Measurements from ENCODE around the gene ZIC2. TPM values are rescaled to one million over a fixed set of nuclear protein-coding genes. Genes with fewer than 3 reads are reported as not detected.

The ZIC2 gene
- total RNA-seq, 1 experiment from 2014 or later = 0.44 TPM

DNA sequence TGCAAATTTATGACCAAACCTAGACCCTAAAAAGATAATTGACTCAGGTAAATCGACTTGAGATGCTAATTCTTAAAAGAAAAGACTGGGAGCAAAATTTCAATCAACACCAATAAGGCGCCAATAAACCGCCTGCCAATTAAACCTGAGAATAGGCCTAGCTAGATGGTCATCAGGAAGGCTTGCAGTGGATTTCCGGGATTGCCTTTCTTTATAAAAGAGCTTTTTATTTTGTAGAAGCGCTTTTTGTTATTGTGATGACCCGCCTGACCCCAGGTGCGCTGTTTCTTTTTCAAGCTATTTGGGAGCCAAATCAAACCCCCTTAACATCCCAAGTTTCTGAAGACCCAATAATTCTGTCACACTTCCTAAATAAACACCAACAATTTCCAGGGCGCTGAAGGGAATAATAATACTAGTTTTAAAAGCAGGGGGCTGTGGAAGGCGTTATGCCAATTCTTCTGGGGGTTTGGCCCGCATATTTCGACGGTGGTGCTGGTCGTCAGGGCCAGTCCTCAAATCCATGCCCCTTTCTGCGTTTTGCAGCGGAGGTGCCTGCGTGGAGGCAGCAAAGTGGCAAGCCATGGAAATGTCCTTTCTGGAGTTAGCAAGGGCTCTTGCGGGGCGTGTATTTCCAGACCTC, 7.2 kb upstream of the ZIC2 start:
- no peak for DNase-seq (ENCODE audit: low read depth)

- no peak for DNase-seq (ENCODE audit: low read depth)
Measured at GRCh38 chr13:99974939-99975561, 6.5 kb upstream of the ZIC2 start.

DNA sequence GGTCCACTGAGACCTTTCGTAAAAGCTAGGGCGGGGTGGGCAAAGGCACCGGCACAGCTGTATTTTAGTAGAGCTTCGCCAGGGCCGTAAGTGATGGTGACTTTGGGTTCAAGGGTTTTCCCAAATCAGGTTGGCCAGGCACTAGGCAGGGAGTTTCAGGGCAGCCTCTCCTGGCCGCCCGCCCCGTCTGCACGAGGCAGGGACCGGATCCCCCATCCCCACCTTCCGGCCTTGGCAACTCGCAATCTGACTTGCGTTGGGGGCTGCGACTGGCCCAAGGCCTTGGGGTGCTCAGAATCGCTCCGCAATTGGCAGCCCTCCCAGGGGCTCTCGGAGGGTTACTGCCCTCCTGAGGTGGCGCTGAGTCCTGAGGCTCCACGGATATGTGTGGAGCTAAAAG, 6.0 kb upstream of the ZIC2 start:
- no peak for DNase-seq (ENCODE audit: low read depth)

GRCh38 chr13:99976575-99976974, 5.0 kb upstream of the ZIC2 start:
- DNase-seq (ENCODE audit: low read depth) = no peak

DNA sequence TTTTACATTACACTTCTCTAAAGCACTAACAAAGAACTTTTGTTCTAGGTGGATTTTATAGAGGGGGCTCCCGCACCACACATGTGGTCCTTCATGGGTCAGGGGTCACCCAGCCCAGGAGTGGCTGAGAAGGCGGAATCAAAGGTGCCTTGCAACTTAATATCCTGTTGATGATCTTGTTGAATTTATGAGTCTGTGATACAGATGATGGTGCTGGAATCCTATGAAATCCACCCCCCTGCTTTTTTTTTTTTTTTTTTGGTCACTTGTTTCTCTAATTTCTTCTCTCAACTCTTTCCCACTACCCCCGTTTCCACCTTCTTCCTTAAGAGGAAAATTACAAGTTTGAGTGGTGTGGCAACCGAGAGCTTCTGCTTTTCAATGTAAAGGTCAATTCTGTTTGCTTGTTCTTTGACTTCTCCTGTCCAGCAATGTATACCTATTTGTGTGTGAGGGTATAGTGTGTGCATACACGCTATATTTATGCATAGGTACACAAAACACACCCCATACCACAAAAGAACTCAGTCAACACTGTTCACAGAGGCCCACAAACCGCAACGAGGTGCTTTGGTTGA, 4.2 kb upstream of the ZIC2 start:
- no peak for DNase-seq (ENCODE audit: low read depth)

GRCh38 chr13:99977912-99978798, 3.4 kb upstream of the ZIC2 start:
- no peak for DNase-seq (ENCODE audit: low read depth)

DNA sequence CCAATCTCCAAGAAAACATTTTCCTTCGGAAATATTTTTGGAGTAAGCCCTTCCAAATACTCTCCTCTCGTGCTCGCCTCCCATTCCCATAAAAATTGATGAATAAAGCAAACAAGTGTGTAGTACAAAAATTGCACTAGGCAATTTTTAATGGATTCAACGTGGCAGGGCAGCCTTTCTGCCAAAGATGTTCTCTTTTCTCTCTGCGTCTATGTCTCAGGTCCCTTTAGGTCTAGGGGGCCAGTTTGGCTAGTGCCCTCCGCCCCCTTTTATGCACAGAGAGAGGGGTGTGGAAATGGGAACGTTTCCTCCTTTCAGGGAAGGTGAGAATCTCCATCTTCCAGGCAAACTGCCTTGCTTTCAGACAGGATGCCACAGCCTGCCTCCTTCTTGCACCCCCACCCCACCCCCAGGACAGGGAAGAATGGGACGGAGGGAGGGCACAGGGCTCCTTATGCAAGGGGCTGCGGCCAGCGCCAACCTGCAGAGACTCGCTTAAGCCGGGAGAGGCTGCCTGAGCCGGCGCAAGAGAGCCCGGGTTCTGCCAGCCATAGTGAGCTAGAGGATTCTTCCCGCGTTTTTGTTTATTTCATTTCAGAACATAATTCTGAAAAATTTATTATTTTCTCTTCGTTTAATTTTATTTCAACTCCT, 2.7 kb upstream of the ZIC2 start:
- no peak for DNase-seq (ENCODE audit: low read depth)

DNA sequence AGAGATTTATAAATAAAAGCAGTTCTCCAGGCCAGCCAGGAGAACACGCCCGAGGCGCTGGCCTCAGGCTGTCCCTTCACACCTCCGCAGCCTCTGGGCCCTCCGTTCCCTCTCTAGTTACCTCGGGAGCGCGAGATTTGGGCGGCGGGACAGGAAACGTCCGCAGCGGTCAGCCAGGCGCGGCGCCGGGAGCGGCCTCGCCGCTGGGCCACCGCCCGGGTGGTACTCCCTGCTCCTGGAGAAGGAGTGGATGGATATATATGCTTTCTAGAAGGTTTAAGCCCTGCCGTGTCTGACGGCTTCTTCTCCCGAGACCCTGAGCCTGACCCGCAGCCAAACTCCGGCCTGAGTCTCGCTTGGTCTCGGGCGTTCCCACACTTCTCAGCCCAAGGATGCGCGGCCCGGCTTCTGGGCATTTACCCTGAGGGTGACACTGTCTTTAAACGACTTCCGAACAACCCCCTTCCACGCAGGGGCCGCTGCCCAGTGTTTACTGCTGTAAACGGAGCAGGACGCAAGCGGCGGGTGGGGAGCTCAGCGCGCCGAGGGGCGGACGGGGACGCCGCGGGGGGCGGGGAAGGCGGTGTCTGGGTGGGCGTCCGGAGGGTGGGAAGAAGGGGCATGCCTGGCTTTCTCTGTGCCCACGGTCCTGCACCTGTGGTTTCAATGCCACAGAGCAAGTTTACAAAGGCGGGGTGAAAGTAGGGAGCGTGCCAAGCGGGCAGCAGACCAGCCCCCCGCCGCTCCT, 2.0 kb upstream of the ZIC2 start:
- peak; percentile 49 for DNase-seq (ENCODE audit: low read depth)

DNA sequence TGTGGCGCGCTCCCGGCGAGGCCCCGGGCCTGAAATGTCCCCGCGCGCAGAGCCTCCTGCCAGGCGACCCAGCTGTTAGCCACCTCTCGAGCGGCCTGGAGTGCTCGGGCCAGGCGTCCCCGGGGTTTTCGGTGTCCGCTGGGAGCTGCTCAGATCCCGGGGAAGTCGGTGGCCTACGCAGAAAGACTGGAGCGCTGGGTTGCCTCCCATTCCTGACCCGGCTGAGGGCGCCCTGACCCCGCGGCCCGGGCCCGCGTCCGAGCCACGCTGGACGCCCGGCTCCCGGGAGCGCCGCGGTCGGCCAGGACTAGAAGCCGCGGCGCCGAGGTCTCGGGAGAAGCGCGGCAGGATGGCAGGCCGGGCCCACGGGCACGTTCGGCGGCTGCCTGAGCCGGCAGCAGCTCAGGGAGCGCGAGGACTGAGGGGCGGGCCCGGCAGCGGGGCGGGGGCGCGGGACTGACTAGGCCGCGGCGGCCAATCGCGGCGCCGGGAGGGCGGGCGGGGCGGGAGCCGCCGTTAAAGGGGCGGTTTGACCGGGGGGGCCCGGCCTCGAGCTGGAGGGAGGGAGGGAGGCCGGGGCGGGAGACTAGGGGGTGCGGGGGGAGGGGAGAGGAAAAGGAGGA, 1.3 kb upstream of the ZIC2 start:
- peak; percentile 69 for DNase-seq (ENCODE audit: low read depth)

GRCh38 chr13:99980824-99981734, 505 bp upstream of the ZIC2 start:
- peak; percentile 54 for DNase-seq (ENCODE audit: low read depth)

DNA sequence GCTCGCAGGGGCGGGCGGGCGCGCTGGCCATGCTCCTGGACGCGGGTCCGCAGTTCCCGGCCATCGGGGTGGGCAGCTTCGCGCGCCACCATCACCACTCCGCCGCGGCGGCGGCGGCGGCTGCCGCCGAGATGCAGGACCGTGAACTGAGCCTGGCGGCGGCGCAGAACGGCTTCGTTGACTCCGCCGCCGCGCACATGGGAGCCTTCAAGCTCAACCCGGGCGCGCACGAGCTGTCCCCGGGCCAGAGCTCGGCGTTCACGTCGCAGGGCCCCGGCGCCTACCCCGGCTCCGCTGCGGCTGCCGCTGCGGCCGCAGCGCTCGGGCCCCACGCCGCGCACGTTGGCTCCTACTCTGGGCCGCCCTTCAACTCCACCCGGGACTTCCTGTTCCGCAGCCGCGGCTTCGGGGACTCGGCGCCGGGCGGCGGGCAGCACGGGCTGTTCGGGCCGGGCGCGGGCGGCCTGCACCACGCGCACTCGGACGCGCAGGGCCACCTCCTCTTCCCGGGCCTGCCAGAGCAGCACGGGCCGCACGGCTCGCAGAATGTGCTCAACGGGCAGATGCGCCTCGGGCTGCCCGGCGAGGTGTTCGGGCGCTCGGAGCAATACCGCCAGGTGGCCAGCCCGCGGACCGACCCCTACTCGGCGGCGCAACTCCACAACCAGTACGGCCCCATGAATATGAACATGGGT, 599 bp downstream of the ZIC2 start:
- no peak for DNase-seq (ENCODE audit: low read depth)

DNA sequence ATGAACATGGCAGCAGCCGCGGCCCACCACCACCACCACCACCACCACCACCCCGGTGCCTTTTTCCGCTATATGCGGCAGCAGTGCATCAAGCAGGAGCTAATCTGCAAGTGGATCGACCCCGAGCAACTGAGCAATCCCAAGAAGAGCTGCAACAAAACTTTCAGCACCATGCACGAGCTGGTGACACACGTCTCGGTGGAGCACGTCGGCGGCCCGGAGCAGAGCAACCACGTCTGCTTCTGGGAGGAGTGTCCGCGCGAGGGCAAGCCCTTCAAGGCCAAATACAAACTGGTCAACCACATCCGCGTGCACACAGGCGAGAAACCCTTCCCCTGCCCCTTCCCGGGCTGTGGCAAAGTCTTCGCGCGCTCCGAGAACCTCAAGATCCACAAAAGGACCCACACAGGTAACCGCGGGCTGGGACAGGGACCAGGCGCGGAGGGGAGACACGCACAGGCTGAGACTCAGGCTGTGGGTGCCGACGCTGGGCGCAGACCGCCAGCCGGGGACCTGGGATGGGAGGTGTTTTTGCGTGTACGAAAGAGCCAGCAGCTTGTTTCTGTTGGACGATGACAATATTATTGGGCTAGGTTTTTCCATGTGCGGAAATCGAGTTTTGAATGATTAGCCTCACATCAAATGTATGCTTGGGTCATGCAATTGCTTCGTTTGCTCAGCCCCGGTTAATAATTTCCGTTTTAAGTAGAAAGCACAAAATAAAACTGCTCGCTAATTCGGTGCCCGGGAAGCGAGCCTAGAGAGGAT, 1.3 kb downstream of the ZIC2 start:
- DNase-seq (ENCODE audit: low read depth) = no peak

DNA sequence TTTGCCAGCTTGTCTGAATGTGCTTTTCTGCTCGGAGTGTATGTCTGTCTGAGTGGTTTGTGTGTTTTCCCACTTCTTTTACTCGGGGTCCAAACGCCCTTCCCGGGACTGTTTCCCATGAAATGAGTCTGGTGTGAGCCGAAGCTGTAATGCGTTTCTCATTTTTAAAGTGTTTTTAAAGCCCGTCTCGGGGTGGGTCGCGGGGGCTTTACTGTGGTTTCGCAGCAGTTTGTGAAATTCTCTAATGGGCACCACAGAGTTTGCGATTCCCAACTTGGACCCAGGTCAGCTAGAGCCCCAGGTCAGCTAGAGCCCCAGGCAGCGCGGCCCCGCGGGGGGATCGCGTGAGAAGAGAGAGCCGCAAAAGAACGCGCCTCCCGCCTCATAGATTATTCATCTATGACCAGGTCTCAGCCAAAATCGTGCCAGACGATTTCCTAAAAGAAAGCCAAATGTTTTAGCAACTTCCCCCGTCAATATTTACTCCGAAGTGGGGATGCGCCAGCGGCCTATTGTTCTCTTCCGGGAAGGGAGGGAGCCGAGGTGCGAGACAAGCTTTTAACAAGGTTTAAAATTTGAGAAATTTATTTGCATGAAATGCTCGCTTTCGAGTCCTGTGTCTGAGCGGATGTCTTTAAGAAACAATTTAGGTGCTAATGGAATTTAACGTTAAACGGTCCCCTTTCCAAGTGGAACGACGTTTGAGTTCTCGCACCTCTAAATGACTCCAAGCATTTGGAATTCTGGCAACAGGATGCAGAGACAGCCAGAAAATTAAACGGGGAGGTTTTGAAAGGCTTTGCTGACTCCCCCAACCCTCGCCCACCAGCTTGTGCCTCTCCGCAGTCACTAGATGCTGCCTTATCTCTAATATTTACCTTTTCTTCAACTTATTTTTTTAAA, 2.2 kb downstream of the ZIC2 start:
- DNase-seq (ENCODE audit: low read depth) = peak; percentile 47

- DNase-seq (ENCODE audit: low read depth) = no peak
Measured at GRCh38 chr13:99984461-99985240, 3.1 kb downstream of the ZIC2 start.

DNA sequence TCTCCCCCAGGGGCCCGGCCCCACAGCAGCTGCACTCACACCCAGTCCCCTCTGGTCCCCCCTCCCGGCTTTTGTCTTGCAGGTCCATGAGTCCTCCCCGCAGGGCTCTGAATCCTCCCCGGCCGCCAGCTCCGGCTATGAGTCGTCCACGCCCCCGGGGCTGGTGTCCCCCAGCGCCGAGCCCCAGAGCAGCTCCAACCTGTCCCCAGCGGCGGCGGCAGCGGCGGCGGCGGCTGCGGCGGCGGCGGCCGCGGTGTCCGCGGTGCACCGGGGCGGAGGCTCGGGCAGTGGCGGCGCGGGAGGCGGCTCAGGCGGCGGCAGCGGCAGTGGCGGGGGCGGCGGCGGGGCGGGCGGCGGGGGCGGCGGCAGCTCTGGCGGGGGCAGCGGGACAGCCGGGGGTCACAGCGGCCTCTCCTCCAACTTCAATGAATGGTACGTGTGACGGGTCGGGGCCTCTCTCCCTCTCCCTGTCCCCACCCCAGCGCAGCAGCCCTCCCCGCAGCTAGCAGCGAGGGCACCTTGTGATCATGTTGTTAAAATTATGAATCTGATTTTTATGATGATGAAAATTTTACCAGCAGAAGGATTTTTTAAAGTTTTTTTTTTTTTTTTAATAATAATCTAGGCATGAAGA, 3.8 kb downstream of the ZIC2 start:
- DNase-seq (ENCODE audit: low read depth) = no peak
